Measurements from ENCODE around the gene HSPA12A. TPM values are rescaled to one million over a fixed set of nuclear protein-coding genes. Genes with fewer than 3 reads are reported as not detected.

HSPA12A gene
- total RNA-seq, 2 donors from 2014 or later = 13.9 to 15.4 TPM

GRCh38 chr10:116667484-116667883, 74.9 kb downstream of the HSPA12A start:
- no peaks in the 10 kb centered on the region for H3K9me3 ChIP-seq (ENCODE audit: control insufficient read depth, low read length)
- Mint-ChIP-seq H3K27me3 (ENCODE audit: insufficient read depth) (no peaks in the 10 kb centered on the region), H3K27ac (no peak overlapping the region), H3K4me1 (peaks cover 21% of the 10 kb centered on the region), H3K36me3 (ENCODE audit: low read depth) (peaks cover 53% of the 10 kb centered on the region), H3K4me3 (no peak overlapping the region), H3K9me3 (no peaks in the 10 kb centered on the region)
- H3K9ac ChIP-seq (ENCODE audit: extremely low read depth, low read length, poor library complexity, severe bottlenecking) = no peak overlapping the region
- no peak overlapping the region for H3K4me3 ChIP-seq (ENCODE audit: low read length)
- no peaks in the 10 kb centered on the region for H3K4me1 ChIP-seq (ENCODE audit: control insufficient read depth, insufficient read depth, low read length)
- H3K27me3 ChIP-seq (ENCODE audit: control insufficient read depth, insufficient read depth, low read length, poor library complexity, severe bottlenecking) = no peaks in the 10 kb centered on the region
- TF ChIP-seq CTCF (conservative IDR thresholded peaks at IDR 0.05) = no peak
- H3K36me3 ChIP-seq (ENCODE audit: control insufficient read depth, insufficient read depth, low read length) = peaks cover 16% of the 10 kb centered on the region
- DNase-seq = no peak
- no peak overlapping the region for H3K27ac ChIP-seq (ENCODE audit: low read depth, low read length)
- WGBS, 2 experiments (ENCODE audit: insufficient coverage in 1 of 2, insufficient read length in 1 of 2) = 87 to 91% methylated on average over 3 of the region's 3 CpGs

- Histone ChIP-seq H3K27me3 (ENCODE audit: control insufficient read depth, insufficient read depth, low read length, poor library complexity, severe bottlenecking) (no peaks in the 10 kb centered on the region), H3K9ac (ENCODE audit: extremely low read depth, low read length, poor library complexity, severe bottlenecking) (no peak overlapping the region), H3K9me3 (ENCODE audit: control insufficient read depth, low read length) (no peaks in the 10 kb centered on the region), H3K4me3 (ENCODE audit: low read length) (no peak overlapping the region), H3K4me1 (ENCODE audit: control insufficient read depth, insufficient read depth, low read length) (no peaks in the 10 kb centered on the region), H3K27ac (ENCODE audit: low read depth, low read length) (peak overlapping the region; percentile 57), H3K36me3 (ENCODE audit: control insufficient read depth, insufficient read depth, low read length) (peaks cover 16% of the 10 kb centered on the region)
- H3K9me3 Mint-ChIP-seq = no peaks in the 10 kb centered on the region
- H3K27ac Mint-ChIP-seq = no peak overlapping the region
- DNase-seq = no peak
- no peaks in the 10 kb centered on the region for H3K27me3 Mint-ChIP-seq (ENCODE audit: insufficient read depth)
- no peak for TF ChIP-seq CTCF (conservative IDR thresholded peaks at IDR 0.05)
- no peak overlapping the region for H3K4me3 Mint-ChIP-seq
- peaks cover 56% of the 10 kb centered on the region for H3K36me3 Mint-ChIP-seq (ENCODE audit: low read depth)
- H3K4me1 Mint-ChIP-seq = peaks cover 14% of the 10 kb centered on the region
- 84 to 90% methylated on average over 11 to 13 of the region's 13 CpGs for WGBS, 2 experiments (ENCODE audit: insufficient coverage in 1 of 2, insufficient read length in 1 of 2)
These were observed 76.7 kb downstream of the HSPA12A start for GRCh38 chr10:116665541-116666125.

GRCh38 chr10:116664631-116665030, 77.7 kb downstream of the HSPA12A start:
- Mint-ChIP-seq H3K9me3 (no peaks in the 10 kb centered on the region), H3K4me3 (no peak overlapping the region), H3K36me3 (ENCODE audit: low read depth) (peaks cover 56% of the 10 kb centered on the region), H3K4me1 (peaks cover 13% of the 10 kb centered on the region), H3K27ac (peak overlapping the region; percentile 61), H3K27me3 (ENCODE audit: insufficient read depth) (no peaks in the 10 kb centered on the region)
- 92 to 96% methylated on average over 5 of the region's 5 CpGs for WGBS, 2 experiments (ENCODE audit: insufficient coverage in 1 of 2, insufficient read length in 1 of 2)
- Histone ChIP-seq H3K36me3 (ENCODE audit: control insufficient read depth, insufficient read depth, low read length) (peaks cover 16% of the 10 kb centered on the region), H3K27me3 (ENCODE audit: control insufficient read depth, insufficient read depth, low read length, poor library complexity, severe bottlenecking) (no peaks in the 10 kb centered on the region), H3K4me1 (ENCODE audit: control insufficient read depth, insufficient read depth, low read length) (no peaks in the 10 kb centered on the region), H3K9ac (ENCODE audit: extremely low read depth, low read length, poor library complexity, severe bottlenecking) (no peak overlapping the region), H3K4me3 (ENCODE audit: low read length) (no peak overlapping the region), H3K27ac (ENCODE audit: low read depth, low read length) (no peak overlapping the region), H3K9me3 (ENCODE audit: control insufficient read depth, low read length) (no peaks in the 10 kb centered on the region)
- no peak for DNase-seq
- TF ChIP-seq CTCF (conservative IDR thresholded peaks at IDR 0.05) = no peak

All from endodermal cell (in vitro differentiated cells).